Stomach smooth muscle (tissue), 2 donors: ENCODE data around the gene AGAP1.

Source experiments
- H3K27ac ChIP-seq: one replicate; pipeline ENCODE4 v1.7.0; 2013; ENCODE audit warnings: mild to moderate bottlenecking, low read length, inconsistent platforms
- H3K27me3 ChIP-seq, 2 donors: one replicate each; pipeline ENCODE4 v1.7.0; 2013; ENCODE audit warnings: low read length in 2 of 2; ENCODE audit not compliant: insufficient read depth in 2 of 2, control insufficient read depth in 1 of 2
- H3K36me3 ChIP-seq, 2 donors: one replicate each; pipeline ENCODE4 v1.7.0; 2013; ENCODE audit warnings: low read length in 2 of 2; ENCODE audit not compliant: control insufficient read depth in 2 of 2, insufficient read depth in 2 of 2
- H3K4me1 ChIP-seq: one replicate; pipeline ENCODE4 v1.7.0; 2013; ENCODE audit warnings: low read length; ENCODE audit not compliant: control insufficient read depth, insufficient read depth
- H3K4me3 ChIP-seq, 2 donors: one replicate each; pipeline ENCODE4 v1.7.0; 2013; ENCODE audit warnings: low read length in 2 of 2
- H3K9ac ChIP-seq, 2 donors: one replicate each; pipeline ENCODE4 v1.7.0; 2013; ENCODE audit warnings: low read length in 2 of 2, mild to moderate bottlenecking in 1 of 2
- H3K9me3 ChIP-seq, 2 donors: one replicate each; pipeline ENCODE4 v1.7.0; 2013; ENCODE audit warnings: low read length in 2 of 2; ENCODE audit not compliant: control insufficient read depth in 2 of 2
- donor health status: healthy.
- donor health status: Pancreatic carcinoma.

The AGAP1 gene

DNA sequence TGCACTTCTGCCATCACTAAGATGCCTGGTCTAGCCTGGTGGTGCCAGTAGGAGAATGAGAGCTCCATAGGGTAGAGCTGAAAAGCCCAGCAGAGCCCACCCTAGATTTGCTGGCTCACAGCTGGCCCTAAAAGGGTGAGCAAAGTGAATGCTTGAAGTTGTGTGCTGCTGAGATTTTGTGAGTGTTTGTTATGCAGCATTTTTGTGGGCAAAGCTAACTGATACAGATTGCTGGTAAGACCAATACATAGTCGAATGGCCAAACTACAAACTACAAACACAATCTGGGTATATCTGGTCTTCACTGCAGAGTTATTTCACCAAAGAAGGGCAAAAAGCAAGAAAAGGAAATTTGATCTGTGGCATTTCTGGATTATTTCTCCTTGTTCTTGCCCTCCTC, 7.1 kb upstream of the AGAP1 start:
- H3K9ac ChIP-seq = no peak overlapping the region
- peaks cover 5 to 6% of the 10 kb centered on the region in 2 donors for H3K9me3 ChIP-seq
- no peaks in the 10 kb centered on the region for H3K36me3 ChIP-seq
- H3K27ac ChIP-seq = no peak overlapping the region
- H3K27me3 ChIP-seq = no peaks in the 10 kb centered on the region
- no peak overlapping the region for H3K4me3 ChIP-seq
- H3K4me1 ChIP-seq = no peaks in the 10 kb centered on the region

DNA sequence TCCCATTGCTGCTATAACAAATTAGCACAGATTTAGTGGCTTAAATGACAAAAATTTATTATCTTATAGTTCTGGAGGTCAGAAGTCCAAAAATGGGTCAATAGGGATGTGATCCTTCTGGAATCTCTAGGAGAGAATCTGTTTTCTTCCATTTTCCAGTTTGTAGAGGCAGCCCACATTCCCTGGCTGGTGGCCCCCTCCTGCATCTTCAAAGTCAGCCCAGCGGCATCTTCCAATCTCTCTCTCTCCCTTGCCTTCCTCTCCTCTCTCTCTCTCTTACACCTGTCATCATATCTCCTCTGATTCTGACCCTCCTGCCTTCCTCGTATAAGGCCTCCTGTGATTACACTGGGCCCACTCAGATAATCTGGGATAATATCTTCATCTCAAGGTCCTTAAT, 3.9 kb upstream of the AGAP1 start:
- H3K27ac ChIP-seq = no peak overlapping the region
- peaks cover 5 to 11% of the 10 kb centered on the region in 2 donors for H3K9me3 ChIP-seq
- no peak overlapping the region for H3K4me3 ChIP-seq
- H3K9ac ChIP-seq = no peak overlapping the region
- H3K36me3 ChIP-seq = no peaks in the 10 kb centered on the region
- H3K27me3 ChIP-seq = no peaks in the 10 kb centered on the region
- H3K4me1 ChIP-seq = peaks cover 10% of the 10 kb centered on the region

DNA sequence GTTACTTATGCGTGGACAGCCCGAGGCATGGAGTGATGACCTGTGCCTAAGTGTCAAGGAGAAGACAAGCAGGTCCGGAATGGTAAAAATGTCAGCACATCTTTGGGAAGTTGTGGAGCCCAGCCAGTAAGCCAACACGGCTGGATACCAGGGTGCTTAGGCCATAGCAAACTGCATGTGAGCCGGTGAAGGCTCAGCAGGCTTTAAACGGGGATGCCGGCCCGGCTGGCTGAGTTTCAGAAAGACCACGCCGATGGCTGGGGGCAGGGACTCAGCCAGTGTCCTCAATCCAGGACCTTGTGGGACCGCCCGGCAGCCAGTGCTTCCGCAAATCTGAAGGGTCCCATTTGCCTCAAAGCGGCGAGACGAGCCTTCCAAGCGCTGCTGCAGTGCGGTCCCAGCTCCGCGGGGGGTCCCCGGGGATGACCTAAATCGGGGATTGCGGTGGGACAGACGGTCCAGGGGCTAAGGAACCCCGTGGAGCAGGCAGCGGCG, 946 bp upstream of the AGAP1 start:
- Histone ChIP-seq H3K27me3 (no peaks in the 10 kb centered on the region), H3K36me3 (no peaks in the 10 kb centered on the region), H3K9ac (peak overlapping the region; percentile 69 to 75), H3K4me3 (peak overlapping the region; percentile 78 to 87), H3K4me1 (peaks cover 34% of the 10 kb centered on the region), H3K27ac (peak overlapping the region; percentile 31), H3K9me3 (peaks cover 2 to 7% of the 10 kb centered on the region in 2 donors)

DNA sequence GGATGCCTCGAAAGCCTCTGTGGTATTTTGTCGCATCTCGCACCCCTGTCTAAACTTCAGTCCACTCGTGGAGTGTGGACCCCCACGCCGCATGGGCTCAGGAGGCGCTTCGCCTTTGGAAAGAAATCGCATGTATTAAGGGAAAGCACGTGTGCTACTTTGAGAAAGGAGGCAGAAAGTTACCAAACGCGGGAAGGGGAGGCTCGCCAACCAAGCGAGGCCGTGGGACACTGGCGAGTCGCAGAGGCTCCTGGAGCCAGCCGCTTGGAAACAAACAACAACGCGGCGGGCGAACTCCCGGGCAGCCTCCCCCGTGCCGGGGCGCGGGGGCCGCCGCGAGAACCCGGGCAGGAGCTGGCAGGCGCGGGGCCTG, 455 bp upstream of the AGAP1 start:
- Histone ChIP-seq H3K9me3 (peaks cover 2 to 7% of the 10 kb centered on the region in 2 donors), H3K36me3 (no peaks in the 10 kb centered on the region), H3K4me3 (peak overlapping the region; percentile 78 to 87), H3K9ac (peak overlapping the region; percentile 69 to 75), H3K27ac (peak overlapping the region; percentile 31), H3K4me1 (peaks cover 34% of the 10 kb centered on the region), H3K27me3 (no peaks in the 10 kb centered on the region)

DNA sequence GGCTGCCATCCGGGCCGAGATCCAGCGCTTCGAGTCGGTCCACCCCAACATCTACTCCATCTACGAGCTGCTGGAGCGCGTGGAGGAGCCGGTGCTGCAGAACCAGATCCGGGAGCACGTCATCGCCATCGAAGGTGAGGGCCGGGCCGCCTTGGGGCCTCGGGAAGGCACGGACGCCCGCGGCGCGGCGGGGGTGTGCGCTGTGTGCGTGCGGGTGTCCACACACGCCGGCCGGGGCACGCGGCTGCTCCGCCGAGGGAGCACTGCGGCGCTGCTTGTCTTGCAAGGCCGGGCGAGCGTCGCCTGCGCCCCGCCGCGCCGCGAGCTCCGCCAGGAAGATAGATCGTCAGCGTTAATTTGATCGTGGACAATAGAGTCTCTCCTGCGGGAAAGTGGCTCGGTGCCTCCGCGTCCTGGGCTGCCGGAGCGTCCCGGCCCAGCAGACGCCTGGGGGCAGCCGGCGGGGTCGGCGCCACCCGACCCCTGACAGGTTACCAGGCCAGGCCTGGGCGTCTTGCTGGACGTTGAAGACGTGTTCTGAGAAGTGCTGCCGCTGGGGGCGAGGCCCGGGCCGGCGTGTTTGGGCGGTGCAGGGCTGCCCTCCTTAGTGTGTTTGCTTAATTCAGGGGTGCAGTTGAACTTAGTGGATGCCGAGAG, 1.0 kb downstream of the AGAP1 start:
- peaks cover 34% of the 10 kb centered on the region for H3K4me1 ChIP-seq
- peak overlapping the region; percentile 39 to 58 for H3K9ac ChIP-seq
- no peak overlapping the region for H3K27ac ChIP-seq
- no peaks in the 10 kb centered on the region for H3K27me3 ChIP-seq
- H3K4me3 ChIP-seq = peak overlapping the region; percentile 71 to 80
- peaks cover 2 to 7% of the 10 kb centered on the region in 2 donors for H3K9me3 ChIP-seq
- H3K36me3 ChIP-seq = no peaks in the 10 kb centered on the region

DNA sequence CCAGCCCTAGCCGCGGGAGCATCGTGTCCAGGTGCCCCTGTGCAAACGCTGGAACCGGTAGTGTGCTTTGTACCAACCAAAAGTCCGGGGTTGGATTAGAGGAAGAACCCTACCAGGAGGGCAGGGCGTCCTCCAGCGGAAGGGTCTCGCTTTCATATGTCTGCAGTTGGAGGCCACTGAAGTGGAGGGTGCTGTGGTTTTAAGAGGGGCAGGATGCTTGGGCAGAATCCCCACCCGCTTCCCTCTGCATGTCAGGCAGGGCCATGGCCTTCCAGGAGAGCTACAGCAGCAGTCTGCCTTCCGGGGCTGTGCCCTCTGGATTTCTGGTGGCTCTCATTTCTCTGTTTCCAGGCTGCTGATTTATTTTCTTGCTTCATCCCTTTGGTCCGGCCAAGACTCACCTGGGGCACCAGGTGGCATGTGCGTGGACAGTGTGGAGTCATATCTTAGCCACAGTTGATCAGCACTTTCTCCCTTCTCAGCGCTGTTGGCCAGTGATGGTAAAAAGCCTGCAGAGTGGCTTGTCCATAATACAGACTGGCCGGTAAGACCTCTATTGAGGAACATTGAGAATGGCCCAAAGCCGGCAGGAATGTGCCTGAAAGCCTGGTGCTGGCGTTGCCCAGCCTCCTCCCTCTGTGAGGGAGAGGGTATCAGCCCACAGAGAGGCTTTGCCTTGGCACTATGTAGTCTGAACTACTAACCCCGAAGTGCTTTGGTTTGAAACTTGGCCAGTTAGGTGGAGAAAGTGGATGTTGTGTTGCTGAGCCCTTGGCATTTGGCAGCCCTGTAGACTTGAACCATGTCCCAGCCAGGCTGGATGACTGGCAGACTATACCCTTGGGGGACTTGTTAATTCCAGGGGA, 1.8 kb downstream of the AGAP1 start:
- peaks cover 34% of the 10 kb centered on the region for H3K4me1 ChIP-seq
- peak overlapping the region; percentile 71 to 80 for H3K4me3 ChIP-seq
- H3K36me3 ChIP-seq = no peaks in the 10 kb centered on the region
- peaks cover 2 to 7% of the 10 kb centered on the region in 2 donors for H3K9me3 ChIP-seq
- no peak overlapping the region for H3K27ac ChIP-seq
- peak overlapping the region; percentile 39 to 58 for H3K9ac ChIP-seq
- no peaks in the 10 kb centered on the region for H3K27me3 ChIP-seq

DNA sequence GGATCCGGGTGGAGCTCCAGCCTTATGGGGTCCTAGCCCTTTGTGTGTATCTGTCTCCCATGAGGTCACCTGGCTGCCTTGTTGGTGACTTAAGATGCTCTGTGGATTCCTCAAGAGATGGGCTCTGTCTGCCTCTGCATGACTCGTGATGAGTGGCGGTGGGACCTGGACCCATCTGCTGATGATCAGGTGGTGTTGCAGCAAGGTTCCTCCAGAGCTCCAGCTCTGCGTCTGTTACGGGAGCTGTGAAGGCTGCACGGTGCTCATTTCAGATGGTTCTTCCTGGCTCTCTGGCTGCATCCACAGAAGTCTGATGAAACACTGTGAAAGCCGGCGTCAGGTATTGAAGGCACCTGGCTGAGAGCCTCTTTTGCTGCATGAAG, 2.4 kb downstream of the AGAP1 start:
- H3K4me1 ChIP-seq = peaks cover 34% of the 10 kb centered on the region
- H3K27me3 ChIP-seq = no peaks in the 10 kb centered on the region
- no peak overlapping the region for H3K27ac ChIP-seq
- no peak overlapping the region for H3K9ac ChIP-seq
- no peaks in the 10 kb centered on the region for H3K36me3 ChIP-seq
- H3K9me3 ChIP-seq = peaks cover 2 to 7% of the 10 kb centered on the region in 2 donors
- H3K4me3 ChIP-seq = peak overlapping the region in 1 of 2 donors; percentile 80

DNA sequence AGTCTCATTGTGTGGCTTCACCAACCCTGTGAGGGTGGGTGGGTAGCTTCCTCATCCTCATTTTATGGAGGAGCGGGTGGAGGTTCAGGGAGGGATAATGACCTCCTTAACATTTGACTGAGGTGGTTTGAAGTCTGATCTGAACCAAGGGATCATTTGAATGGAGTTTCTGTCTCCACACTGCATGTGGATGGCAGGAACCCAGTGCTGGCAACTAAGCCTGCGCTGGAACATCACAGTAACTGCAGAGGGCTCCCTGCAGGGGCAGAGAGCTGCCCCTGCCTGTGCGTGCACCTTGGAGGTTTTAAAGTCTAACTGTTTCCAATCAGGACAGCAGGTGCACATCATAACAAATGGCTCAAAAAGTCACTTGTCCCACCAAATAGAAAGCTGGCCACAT, 3.3 kb downstream of the AGAP1 start:
- Histone ChIP-seq H3K9ac (no peak overlapping the region), H3K4me1 (peaks cover 43% of the 10 kb centered on the region), H3K27ac (no peak overlapping the region), H3K36me3 (no peaks in the 10 kb centered on the region), H3K27me3 (no peaks in the 10 kb centered on the region), H3K4me3 (no peak overlapping the region), H3K9me3 (peaks cover 0 to 2% of the 10 kb centered on the region in 2 donors)

DNA sequence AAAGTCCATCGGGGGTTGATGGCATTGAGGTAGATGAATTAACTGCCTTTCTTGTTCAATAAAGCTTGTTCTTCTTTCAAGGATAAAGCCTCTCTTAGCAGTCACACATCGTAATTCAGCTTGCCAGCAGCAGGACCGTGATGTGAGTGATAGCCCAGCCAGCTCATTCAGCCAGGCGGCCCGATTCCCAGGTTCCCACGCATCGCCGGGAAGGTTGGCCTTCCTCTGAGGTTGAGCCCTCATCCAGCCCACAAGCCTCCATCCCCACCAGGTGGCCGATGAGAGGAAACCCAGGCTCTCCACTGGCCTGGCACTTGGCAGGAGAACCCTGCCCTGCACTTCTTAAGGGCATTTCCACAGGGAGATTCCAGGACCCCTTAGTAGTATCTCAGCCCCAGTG, 4.7 kb downstream of the AGAP1 start:
- no peaks in the 10 kb centered on the region for H3K9me3 ChIP-seq
- no peak overlapping the region for H3K27ac ChIP-seq
- H3K4me3 ChIP-seq = no peak overlapping the region
- no peak overlapping the region for H3K9ac ChIP-seq
- H3K4me1 ChIP-seq = peaks cover 39% of the 10 kb centered on the region
- no peaks in the 10 kb centered on the region for H3K27me3 ChIP-seq
- H3K36me3 ChIP-seq = no peaks in the 10 kb centered on the region

DNA sequence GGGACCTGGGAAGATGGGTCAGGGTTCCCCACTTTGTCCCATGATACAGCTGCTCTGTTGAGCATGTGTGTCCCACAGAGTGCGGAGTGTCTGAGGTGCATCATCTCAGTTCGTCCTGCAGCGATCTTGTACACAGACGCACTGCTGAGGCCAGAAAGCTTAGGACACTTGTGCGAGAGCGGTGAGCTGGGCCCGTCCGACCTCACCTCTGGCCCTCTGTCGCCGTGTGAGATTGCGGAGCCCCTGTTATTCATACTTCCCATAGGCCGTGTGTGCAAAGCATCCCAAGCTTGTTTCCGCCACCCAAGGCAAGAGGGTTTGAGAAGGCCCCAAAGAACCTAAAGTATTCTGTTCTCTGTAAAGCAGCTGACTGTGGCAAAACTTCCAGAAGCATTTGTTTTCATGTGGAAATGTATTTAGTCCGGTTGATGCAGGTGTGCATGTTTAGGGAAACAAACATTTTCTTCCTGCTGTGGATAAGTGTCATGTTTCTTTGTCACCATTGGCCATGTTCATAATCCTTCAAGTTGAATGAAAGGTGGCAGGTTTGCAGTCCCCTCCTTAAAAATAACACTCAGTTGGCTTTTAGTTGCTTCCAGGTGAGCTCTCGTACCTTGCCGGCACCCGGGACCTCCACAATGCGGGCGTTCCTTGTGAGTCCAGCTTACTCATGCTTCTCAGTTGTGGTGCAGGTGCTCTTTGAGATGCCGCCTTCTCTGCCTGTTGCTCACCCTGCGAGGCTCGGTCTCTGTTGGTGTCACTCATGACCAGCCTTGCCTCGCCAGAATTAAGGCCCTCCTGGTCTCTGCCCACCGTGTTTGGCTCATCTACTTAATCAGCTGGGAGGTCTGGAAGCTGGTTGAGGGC, 5.3 kb downstream of the AGAP1 start:
- Histone ChIP-seq H3K27ac (no peak overlapping the region), H3K4me1 (peaks cover 39% of the 10 kb centered on the region), H3K9me3 (no peaks in the 10 kb centered on the region), H3K4me3 (no peak overlapping the region), H3K27me3 (no peaks in the 10 kb centered on the region), H3K36me3 (no peaks in the 10 kb centered on the region), H3K9ac (no peak overlapping the region)
